AG20443 (cell line): Measurements from ENCODE around the gene EXO5.
"Not testable (repeated sequence)": the region's sequence is repeated elsewhere in the genome, so short reads cannot be mapped to it uniquely, and the experiment has no call there.

Source experiments
- DNase-seq: peaks from one replicate; pipeline ENCODE4 v3.0.0; 2012; ENCODE audit warnings: low spot score, mixed read lengths

EXO5 gene

DNA sequence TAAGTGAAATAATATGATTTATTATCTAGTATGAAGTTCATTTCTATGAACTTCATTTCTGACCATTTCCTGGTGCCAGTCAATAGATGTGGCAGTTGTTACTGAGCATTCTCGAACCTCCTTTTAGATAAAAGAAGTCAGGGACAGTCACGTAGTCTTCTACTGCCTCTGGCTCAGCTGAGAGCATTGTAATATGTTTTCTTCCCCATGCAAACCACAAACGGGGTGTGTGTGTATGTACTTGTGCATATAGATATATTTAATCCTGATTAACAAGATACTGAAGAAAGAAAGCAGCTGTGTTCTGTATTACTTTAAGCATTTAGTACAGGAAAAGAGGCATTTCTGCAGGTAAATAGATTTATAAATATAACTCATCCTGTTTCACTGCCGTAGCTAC is 44.5 kb downstream of the EXO5 start:
- no peak for DNase-seq

DNA sequence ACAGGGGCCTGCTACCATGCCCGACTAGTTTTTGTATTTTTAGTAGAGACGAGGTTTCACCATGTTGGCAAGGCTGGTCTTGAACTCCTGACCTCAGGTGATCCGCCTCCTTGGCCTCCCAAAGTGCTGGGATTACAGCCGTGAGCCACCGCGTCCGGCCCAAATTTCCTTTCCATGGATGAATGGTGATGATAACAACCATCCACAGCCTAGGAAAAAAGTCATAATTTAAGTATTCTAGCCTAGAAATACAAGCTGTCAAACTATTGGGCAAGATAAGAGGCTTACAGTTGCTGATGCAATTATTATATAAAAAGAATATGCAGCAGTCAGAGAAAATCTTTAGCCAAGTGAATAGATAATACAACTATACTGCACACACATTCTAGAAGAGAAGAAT is 46.2 kb downstream of the EXO5 start:
- DNase-seq, result not testable (repeated sequence)

DNA sequence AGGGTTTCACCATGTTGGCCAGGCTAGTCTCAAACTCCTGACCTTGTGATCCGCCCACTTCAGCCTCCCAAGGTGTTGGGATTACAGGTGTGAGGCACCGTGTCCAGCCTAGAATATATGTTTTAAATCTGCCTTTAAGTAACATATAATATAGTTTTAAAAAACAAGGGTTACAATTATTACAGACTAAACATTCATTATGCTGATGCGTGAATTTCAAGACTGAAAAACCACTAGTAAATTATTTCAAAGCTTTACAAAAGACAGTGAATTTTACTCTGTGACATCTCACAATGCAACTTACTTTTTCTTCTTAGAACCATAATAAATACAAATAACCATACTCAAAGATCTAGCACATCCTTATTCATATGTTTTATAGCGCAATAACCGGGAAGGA is 47.6 kb downstream of the EXO5 start:
- no peak for DNase-seq

DNA sequence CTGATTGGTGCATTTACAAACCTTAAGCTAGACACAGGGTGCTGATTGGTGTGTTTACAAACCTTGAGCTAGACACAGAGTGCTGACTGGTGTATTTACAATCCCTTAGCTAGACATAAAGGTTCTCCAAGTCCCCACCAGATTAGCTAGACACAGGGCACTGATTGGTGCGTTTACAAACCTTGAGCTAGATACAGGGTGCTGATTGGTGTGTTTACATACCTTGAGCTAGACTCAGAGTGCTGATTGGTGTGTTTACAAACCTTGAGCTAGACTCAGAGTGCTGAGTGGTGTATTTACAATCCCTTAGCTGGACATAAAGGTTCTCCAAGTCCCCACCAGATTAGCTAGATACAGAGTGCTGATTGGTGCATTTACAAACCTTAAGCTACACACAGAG is 49.7 kb downstream of the EXO5 start:
- DNase-seq, result not testable (repeated sequence)

DNA sequence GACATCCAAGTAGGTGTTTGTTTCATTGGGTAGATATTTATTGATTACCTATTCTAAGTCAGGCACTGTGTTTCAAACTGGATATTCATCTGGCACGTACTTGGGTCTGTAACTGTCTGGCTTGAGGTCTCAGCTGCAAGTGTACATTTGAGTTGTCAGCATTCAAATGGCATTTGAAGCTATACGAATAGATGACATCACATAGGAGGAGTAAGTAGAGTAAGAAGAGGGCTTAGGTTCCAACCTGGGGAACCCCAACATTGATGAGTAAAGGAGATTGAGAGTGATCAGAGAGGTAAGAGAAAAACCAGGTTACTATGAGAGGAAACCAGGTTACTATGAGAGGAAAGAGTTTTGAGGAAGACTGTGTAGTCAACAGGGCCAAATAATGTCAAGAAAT is 53.6 kb downstream of the EXO5 start:
- DNase-seq, result no peak

DNA sequence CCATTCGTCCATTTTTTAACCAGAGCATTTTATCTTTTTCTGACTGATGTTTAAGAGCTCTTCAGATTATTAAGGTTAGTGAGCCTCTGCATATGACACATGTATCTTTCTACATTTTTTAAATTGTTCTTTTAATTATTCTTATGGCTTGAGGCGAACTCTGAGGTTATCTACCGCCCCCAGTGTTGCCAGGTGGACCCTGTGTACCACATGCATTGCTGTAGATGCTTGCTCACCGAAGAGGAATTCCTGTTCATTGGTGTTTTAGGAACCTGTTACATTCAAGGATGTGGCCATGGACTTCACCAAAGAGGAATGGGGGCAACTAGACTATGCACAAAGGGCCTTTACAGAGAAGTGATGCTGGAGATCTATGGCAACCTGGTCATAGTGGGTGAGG is 54.7 kb downstream of the EXO5 start:
- no peak for DNase-seq

DNA sequence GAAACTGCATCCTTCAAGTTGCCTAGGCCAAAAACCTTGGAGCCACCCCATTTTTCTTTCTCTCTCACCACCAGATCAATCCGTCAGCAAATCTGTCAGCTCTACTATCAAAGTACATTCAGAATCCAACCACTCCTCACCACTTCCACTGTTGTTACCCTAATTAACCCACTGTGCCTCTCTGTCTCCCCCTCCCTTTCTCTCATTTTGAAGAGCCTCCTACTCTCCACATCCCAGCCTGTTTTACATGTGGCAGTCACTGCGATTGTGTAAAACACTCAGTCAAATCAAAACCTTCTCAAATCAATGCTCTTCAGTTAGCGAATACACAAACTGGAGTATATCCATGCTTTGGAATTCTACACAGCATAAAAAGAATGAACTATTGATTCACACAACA is 55.9 kb downstream of the EXO5 start:
- DNase-seq, result no peak

DNA sequence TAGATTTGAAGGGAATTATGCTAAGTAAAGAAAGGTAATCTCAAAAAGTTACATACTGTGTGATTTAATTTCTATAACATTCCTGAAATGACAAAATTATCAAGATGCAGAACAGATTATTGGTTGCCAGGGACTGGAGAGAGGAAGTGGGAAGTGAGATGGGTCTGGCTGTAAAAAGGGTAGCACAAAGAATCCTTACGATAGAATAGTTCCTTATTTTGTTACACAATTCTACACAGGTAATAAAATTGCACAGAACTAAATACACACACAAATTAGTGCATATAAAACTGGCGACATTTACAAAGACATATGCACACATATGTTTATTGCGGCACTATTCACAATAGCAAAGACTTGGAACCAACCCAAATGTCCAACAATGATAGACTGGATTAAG is 56.3 kb downstream of the EXO5 start:
- DNase-seq, result no peak
